ENCODE measurements around the gene RAET1G. TPM values are rescaled to one million over a fixed set of nuclear protein-coding genes. Genes with fewer than 3 reads are reported as not detected.

Gene RAET1G
- polyA plus RNA-seq, 1 of the 3 experiments (the other 2 are of a cell fraction), result 2.5 TPM

DNA sequence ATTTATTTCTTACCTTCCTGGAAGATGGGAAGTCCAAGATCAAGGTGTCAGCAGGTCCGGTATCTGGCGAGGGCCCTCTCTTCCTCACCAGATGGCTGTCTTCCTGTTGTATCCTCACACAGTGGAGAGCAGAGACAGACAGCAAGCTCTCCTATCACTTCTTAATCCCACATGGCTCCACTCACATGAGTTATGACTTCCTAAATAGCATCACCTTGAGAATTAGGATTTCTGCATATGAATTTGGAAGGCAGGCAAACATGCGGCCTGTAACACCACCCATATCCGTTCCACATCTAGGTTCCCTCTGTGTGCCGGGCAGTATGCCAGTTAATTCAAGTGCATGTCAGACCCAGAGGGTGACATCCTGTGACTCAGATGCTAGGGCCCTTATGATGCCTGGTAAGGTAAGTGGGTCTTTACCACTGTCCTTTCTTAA is 27.1 kb downstream of the RAET1G start:
- Histone ChIP-seq H3K36me3 (replicated peaks in 1 of 2; ENCODE audit: control insufficient read depth in 1 of 2, insufficient read depth in 2 of 2, low read length in 1 of 2) (no peaks in the 10 kb centered on the region), H3F3A (replicated peaks; ENCODE audit: insufficient read depth) (peaks cover 24% of the 10 kb centered on the region), H2AFZ (ENCODE audit: low read depth) (peak overlapping the region; percentile 49), H4K20me1 (ENCODE audit: insufficient read depth) (no peaks in the 10 kb centered on the region), H3K27me3 (ENCODE audit: insufficient read depth) (no peaks in the 10 kb centered on the region), H3K4me1 (ENCODE audit: control insufficient read depth in 1 of 2, insufficient read depth in 2 of 2, low read depth in 1 of 2, low read length in 1 of 2) (peaks cover 5 to 21% of the 10 kb centered on the region in 2 experiments; a peak in 3 of 4 replicates), H3K4me3 (ENCODE audit: low read depth in 2 of 2, low read length in 1 of 2) (no peak overlapping the region), H3K9me3 (no peaks in the 10 kb centered on the region), H3K79me2 (ENCODE audit: insufficient read depth) (no peaks in the 10 kb centered on the region), H3K9ac (no peak overlapping the region), H3K27ac (ENCODE audit: low read depth in 2 of 2, low read length in 1 of 2) (peak overlapping the region; percentile 17 to 84; a peak in 3 of 4 replicates), H3K9me2 (no peaks in the 10 kb centered on the region), H3K4me2 (peak overlapping the region; percentile 73)
- POLR2A ChIA-PET, result no interaction called here
- WGBS (ENCODE audit: low lambda C conversion rate), result 53% methylated on average over 5 of the region's 5 CpGs
- CTCF ChIA-PET, result no interaction called here
- TF ChIP-seq FOXJ3 (CRISPR knock-in tag; IDR thresholded peaks at IDR 0.05), result no peak
- TF ChIP-seq, protein P1, sequence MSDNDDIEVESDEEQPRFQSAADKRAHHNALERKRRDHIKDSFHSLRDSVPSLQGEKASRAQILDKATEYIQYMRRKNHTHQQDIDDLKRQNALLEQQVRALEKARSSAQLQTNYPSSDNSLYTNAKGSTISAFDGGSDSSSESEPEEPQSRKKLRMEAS (IDR thresholded peaks at IDR 0.05; ENCODE audit: low read depth), result peak; percentile 37
- no peak for TF ChIP-seq RAD21 (IDR thresholded peaks at IDR 0.05; ENCODE audit: low read length)
- TF ChIP-seq NFIC (IDR thresholded peaks at IDR 0.05; ENCODE audit: borderline replicate concordance), result peak; percentile 61
- no peak for TF ChIP-seq CHD2 (IDR thresholded peaks at IDR 0.05; ENCODE audit: low read length, partially characterized antibody)
- TF ChIP-seq, protein P2, sequence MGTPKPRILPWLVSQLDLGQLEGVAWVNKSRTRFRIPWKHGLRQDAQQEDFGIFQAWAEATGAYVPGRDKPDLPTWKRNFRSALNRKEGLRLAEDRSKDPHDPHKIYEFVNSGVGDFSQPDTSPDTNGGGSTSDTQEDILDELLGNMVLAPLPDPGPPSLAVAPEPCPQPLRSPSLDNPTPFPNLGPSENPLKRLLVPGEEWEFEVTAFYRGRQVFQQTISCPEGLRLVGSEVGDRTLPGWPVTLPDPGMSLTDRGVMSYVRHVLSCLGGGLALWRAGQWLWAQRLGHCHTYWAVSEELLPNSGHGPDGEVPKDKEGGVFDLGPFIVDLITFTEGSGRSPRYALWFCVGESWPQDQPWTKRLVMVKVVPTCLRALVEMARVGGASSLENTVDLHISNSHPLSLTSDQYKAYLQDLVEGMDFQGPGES (IDR thresholded peaks at IDR 0.05; ENCODE audit: low read depth, low read length), result no peak
- TF ChIP-seq, protein P3, sequence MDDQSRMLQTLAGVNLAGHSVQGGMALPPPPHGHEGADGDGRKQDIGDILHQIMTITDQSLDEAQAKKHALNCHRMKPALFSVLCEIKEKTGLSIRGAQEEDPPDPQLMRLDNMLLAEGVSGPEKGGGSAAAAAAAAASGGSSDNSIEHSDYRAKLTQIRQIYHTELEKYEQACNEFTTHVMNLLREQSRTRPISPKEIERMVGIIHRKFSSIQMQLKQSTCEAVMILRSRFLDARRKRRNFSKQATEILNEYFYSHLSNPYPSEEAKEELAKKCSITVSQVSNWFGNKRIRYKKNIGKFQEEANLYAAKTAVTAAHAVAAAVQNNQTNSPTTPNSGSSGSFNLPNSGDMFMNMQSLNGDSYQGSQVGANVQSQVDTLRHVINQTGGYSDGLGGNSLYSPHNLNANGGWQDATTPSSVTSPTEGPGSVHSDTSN (IDR thresholded peaks at IDR 0.05), result no peak; the same call in 1 of the 2 replicates
- TF ChIP-seq, protein P4, sequence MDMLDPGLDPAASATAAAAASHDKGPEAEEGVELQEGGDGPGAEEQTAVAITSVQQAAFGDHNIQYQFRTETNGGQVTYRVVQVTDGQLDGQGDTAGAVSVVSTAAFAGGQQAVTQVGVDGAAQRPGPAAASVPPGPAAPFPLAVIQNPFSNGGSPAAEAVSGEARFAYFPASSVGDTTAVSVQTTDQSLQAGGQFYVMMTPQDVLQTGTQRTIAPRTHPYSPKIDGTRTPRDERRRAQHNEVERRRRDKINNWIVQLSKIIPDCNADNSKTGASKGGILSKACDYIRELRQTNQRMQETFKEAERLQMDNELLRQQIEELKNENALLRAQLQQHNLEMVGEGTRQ (IDR thresholded peaks at IDR 0.05; ENCODE audit: borderline replicate concordance, low read depth, low read length), result no peak
- TF ChIP-seq NRF1 (IDR thresholded peaks at IDR 0.05; ENCODE audit: low read depth, low read length), result no peak
- TF ChIP-seq FOSL2 (IDR thresholded peaks at IDR 0.05; ENCODE audit: borderline replicate concordance, low read depth), result peak; percentile 36; the same call in 1 of the 2 replicates
- TF ChIP-seq GATA2 (CRISPR knock-in tag; IDR thresholded peaks at IDR 0.05), result no peak
- no peak for TF ChIP-seq MEF2A (IDR thresholded peaks at IDR 0.05; ENCODE audit: borderline replicate concordance, low read depth)
- TF ChIP-seq POLR2AphosphoS5 (IDR thresholded peaks at IDR 0.05; ENCODE audit: low read depth, low read length), result no peak
- DNase-seq, result peak; percentile 44

- Histone ChIP-seq H3K79me2 (ENCODE audit: insufficient read depth) (no peaks in the 10 kb centered on the region), H3K27me3 (ENCODE audit: insufficient read depth) (no peaks in the 10 kb centered on the region), H3K4me3 (ENCODE audit: low read depth in 2 of 2, low read length in 1 of 2) (no peak overlapping the region), H3K27ac (ENCODE audit: low read depth in 2 of 2, low read length in 1 of 2) (peak overlapping the region in 1 of 2 experiments; percentile 84; a peak in 2 of 4 replicates), H3K9ac (no peak overlapping the region), H3K4me2 (peak overlapping the region; percentile 73; the same call in 1 of the 2 replicates), H3F3A (replicated peaks; ENCODE audit: insufficient read depth) (peaks cover 24% of the 10 kb centered on the region), H3K9me3 (no peaks in the 10 kb centered on the region), H3K9me2 (no peaks in the 10 kb centered on the region), H4K20me1 (ENCODE audit: insufficient read depth) (no peaks in the 10 kb centered on the region), H3K36me3 (replicated peaks in 1 of 2; ENCODE audit: control insufficient read depth in 1 of 2, insufficient read depth in 2 of 2, low read length in 1 of 2) (no peaks in the 10 kb centered on the region), H3K4me1 (ENCODE audit: control insufficient read depth in 1 of 2, insufficient read depth in 2 of 2, low read depth in 1 of 2, low read length in 1 of 2) (peaks cover 5 to 21% of the 10 kb centered on the region in 2 experiments; a peak in 3 of 4 replicates), H2AFZ (ENCODE audit: low read depth) (peak overlapping the region; percentile 49)
- WGBS (ENCODE audit: low lambda C conversion rate), result 57% methylated on average over 2 of the region's 7 CpGs
- DNase-seq, result no peak
- CTCF ChIA-PET, result no interaction called here
- POLR2A ChIA-PET, result no interaction called here
- TF ChIP-seq FOSL2 (IDR thresholded peaks at IDR 0.05; ENCODE audit: borderline replicate concordance, low read depth) (no peak), MXI1 (IDR thresholded peaks at IDR 0.05; ENCODE audit: low read depth, low read length) (no peak), USF1 (IDR thresholded peaks at IDR 0.05; ENCODE audit: borderline replicate concordance, low read depth) (no peak), CHD2 (IDR thresholded peaks at IDR 0.05; ENCODE audit: low read length, partially characterized antibody) (no peak), YY1 (IDR thresholded peaks at IDR 0.05; ENCODE audit: low read depth) (no peak), GATA2 (CRISPR knock-in tag; IDR thresholded peaks at IDR 0.05) (no peak), RAD21 (IDR thresholded peaks at IDR 0.05; ENCODE audit: low read length) (no peak), POLR2AphosphoS5 (IDR thresholded peaks at IDR 0.05; ENCODE audit: low read depth, low read length) (no peak), JUND (IDR thresholded peaks at IDR 0.05) (no peak), FOXJ3 (CRISPR knock-in tag; IDR thresholded peaks at IDR 0.05) (no peak), ZBTB33 (IDR thresholded peaks at IDR 0.05; ENCODE audit: borderline replicate concordance, low read depth) (no peak)
- TF ChIP-seq, protein P3 (IDR thresholded peaks at IDR 0.05), result no peak
These were observed 27.8 kb downstream of the RAET1G start for GRCh38 chr6:149895048-149895590.

All from SK-N-SH (cell line).